ENCODE results near the gene CABLES2. TPM values are rescaled to one million over a fixed set of nuclear protein-coding genes. Genes with fewer than 3 reads are reported as not detected.

Gene CABLES2
- total and polyA plus RNA-seq, 10 of the 15 experiments (the other 5 are each of a cell fraction or from before 2014, with no cell fraction given) = 2.2 to 14.9 (median 5.3) TPM

GRCh38 chr20:62412194-62413024, 5.3 kb upstream of the CABLES2 start:
- H3K9me3 ChIP-seq (replicated peaks; ENCODE audit: control insufficient read depth, insufficient read depth, low read length) = no peaks in the 10 kb centered on the region
- H3K9ac ChIP-seq (ENCODE audit: control insufficient read depth, insufficient read depth, low read length) = no peak overlapping the region
- no peaks in the 10 kb centered on the region for H3K79me2 ChIP-seq (ENCODE audit: control insufficient read depth, insufficient read depth, low read length)
- DNase-seq (ENCODE audit: low read depth, low spot score) (no peak), ATAC-seq (no peak), FAIRE-seq (no peak)
- POLR2A ChIA-PET = no interaction called here
- intact Hi-C loops (cut with micrococcal nuclease; ENCODE audit: unreplicated experiment) = no loop called here
- in situ Hi-C loops (cut with MboI) = no loop called here
- H2AFZ ChIP-seq (ENCODE audit: control insufficient read depth, low read depth, low read length) = no peak overlapping the region
- H3K4me1 ChIP-seq (ENCODE audit: control insufficient read depth, insufficient read depth, low read length) = peaks cover 10% of the 10 kb centered on the region
- no peak overlapping the region for H3K4me3 ChIP-seq
- H3K27ac ChIP-seq (ENCODE audit: control insufficient read depth, insufficient read depth) = no peak overlapping the region
- no TSS peak for BruUV-seq (replicated peaks)
- no peaks in the 10 kb centered on the region for H3K36me3 ChIP-seq (ENCODE audit: control insufficient read depth in 2 of 2, insufficient read depth in 2 of 2, low read length in 1 of 2)
- SMC1A ChIA-PET (ENCODE audit: uncharacterized antibody, unreplicated experiment) = interaction anchor here (0.6 kb wide), 1 partner anchor 486 kb away, joined by 3 read pairs; no protein-coding TSS in a partner anchor
- no peak overlapping the region for H3K4me2 ChIP-seq (ENCODE audit: control insufficient read depth, insufficient read depth)
- 33% methylated on average over 22 of the region's 22 CpGs for WGBS (ENCODE audit: insufficient coverage, insufficient replicate concordance, low lambda C conversion rate, missing lambda C conversion rate)
- H3K27me3 ChIP-seq (replicated peaks in 1 of 2; ENCODE audit: control insufficient read depth in 2 of 2, insufficient read depth in 2 of 2, low read length in 1 of 2) = no peaks in the 10 kb centered on the region
- RAD21 ChIA-PET (ENCODE audit: unreplicated experiment) = no interaction called here
- CTCF ChIA-PET = no interaction called here
- no peaks in the 10 kb centered on the region for H4K20me1 ChIP-seq (ENCODE audit: control insufficient read depth, insufficient read depth)
- no peak for TF ChIP-seq ZNF592 (IDR thresholded peaks at IDR 0.05)
- no peak for TF ChIP-seq ZBTB11 (CRISPR knock-in tag; IDR thresholded peaks at IDR 0.05)
- no peak for TF ChIP-seq MYC (IDR thresholded peaks at IDR 0.05; ENCODE audit: insufficient read depth, insufficient read length, insufficient replicate concordance, low read length, severe bottlenecking)
- TF ChIP-seq YY1 (IDR thresholded peaks at IDR 0.05; ENCODE audit: low read depth, low read length) = no peak
- TF ChIP-seq USF1 (IDR thresholded peaks at IDR 0.05; ENCODE audit: borderline replicate concordance, extremely low read length, insufficient read depth, low read depth, low read length) = no peak
- no peak for TF ChIP-seq PAX8 (IDR thresholded peaks at IDR 0.05)
- TF ChIP-seq KAT2A (conservative IDR thresholded peaks at IDR 0.05; ENCODE audit: control insufficient read depth, low read depth, low read length) = no peak
- no peak for TF ChIP-seq NR2C1 (IDR thresholded peaks at IDR 0.05)
- TF ChIP-seq MXI1 (IDR thresholded peaks at IDR 0.05; ENCODE audit: low read depth, low read length) = no peak
- TF ChIP-seq TCF3 (IDR thresholded peaks at IDR 0.05; ENCODE audit: borderline replicate concordance, insufficient read depth, low read depth, low read length) = no peak
- no peak for TF ChIP-seq PKNOX1 (IDR thresholded peaks at IDR 0.05)
- no peak for TF ChIP-seq SREBF1 (IDR thresholded peaks at IDR 0.05; ENCODE audit: low read length)
- TF ChIP-seq NFYB (IDR thresholded peaks at IDR 0.05; ENCODE audit: insufficient read depth, low read depth, low read length) = no peak
